ENCODE results near the gene MYH14.

- TF ChIP-seq ZC3H4 (CRISPR knock-in tag; IDR thresholded peaks at IDR 0.05; ENCODE audit: borderline replicate concordance) (no peak), MIER1 (IDR thresholded peaks at IDR 0.05; ENCODE audit: low read depth) (no peak)
- TF ChIP-seq, protein P1, sequence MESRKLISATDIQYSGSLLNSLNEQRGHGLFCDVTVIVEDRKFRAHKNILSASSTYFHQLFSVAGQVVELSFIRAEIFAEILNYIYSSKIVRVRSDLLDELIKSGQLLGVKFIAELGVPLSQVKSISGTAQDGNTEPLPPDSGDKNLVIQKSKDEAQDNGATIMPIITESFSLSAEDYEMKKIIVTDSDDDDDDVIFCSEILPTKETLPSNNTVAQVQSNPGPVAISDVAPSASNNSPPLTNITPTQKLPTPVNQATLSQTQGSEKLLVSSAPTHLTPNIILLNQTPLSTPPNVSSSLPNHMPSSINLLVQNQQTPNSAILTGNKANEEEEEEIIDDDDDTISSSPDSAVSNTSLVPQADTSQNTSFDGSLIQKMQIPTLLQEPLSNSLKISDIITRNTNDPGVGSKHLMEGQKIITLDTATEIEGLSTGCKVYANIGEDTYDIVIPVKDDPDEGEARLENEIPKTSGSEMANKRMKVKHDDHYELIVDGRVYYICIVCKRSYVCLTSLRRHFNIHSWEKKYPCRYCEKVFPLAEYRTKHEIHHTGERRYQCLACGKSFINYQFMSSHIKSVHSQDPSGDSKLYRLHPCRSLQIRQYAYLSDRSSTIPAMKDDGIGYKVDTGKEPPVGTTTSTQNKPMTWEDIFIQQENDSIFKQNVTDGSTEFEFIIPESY (CRISPR knock-in tag; IDR thresholded peaks at IDR 0.05), result no peak
Observed at GRCh38 chr19:50332244-50333038, 129.0 kb downstream of the MYH14 start.

Data from K562 (cell line).